Subcutaneous abdominal adipose tissue (tissue), 5 donors: ENCODE data around the gene SPRR2E.
"Not testable (repeated sequence)": the region's sequence is repeated elsewhere in the genome, so short reads cannot be mapped to it uniquely, and the experiment has no call there.

Source experiments
- H3K27ac ChIP-seq: one replicate; pipeline ENCODE4 v1.7.0; 2013; ENCODE audit warnings: low read depth, mild to moderate bottlenecking, inconsistent platforms, low read length, moderate library complexity
- H3K27me3 ChIP-seq, 5 donors: one replicate each; pipeline ENCODE4 v1.7.0; 2013; ENCODE audit warnings: low read length in 5 of 5, inconsistent platforms in 1 of 5; ENCODE audit not compliant: control insufficient read depth in 5 of 5, insufficient read depth in 4 of 5
- H3K36me3 ChIP-seq, 5 donors: one replicate each; pipeline ENCODE4 v1.7.0; 2013; ENCODE audit warnings: low read length in 5 of 5; ENCODE audit not compliant: control insufficient read depth in 5 of 5, insufficient read depth in 5 of 5
- H3K4me1 ChIP-seq, 5 donors: one replicate each; pipeline ENCODE4 v1.7.0; 2013; ENCODE audit warnings: low read length in 5 of 5, mild to moderate bottlenecking in 3 of 5, moderate library complexity in 1 of 5; ENCODE audit not compliant: control insufficient read depth in 5 of 5, insufficient read depth in 5 of 5
- H3K4me3 ChIP-seq, 5 donors: one replicate each; pipeline ENCODE4 v1.7.0; 2013; ENCODE audit warnings: low read length in 5 of 5, low read depth in 1 of 5
- H3K9ac ChIP-seq, 5 donors: one replicate each; pipeline ENCODE4 v1.7.0; 2013; ENCODE audit warnings: low read length in 5 of 5, mild to moderate bottlenecking in 4 of 5, moderate library complexity in 3 of 5
- H3K9me3 ChIP-seq, 5 donors: one replicate each; pipeline ENCODE4 v1.7.0; 2013; ENCODE audit warnings: low read length in 5 of 5; ENCODE audit not compliant: control insufficient read depth in 5 of 5
- donor health status: healthy.
- donor health status: healthy.
- donor health status: healthy.
- donor health status: healthy.
- donor health status: healthy.

Gene SPRR2E

GRCh38 chr1:153094426-153094825, at the start of gene SPRR2E:
Gene SPRR2E (minus strand): TSS chr1:153094526. CDS start chr1:153093751, 775 bp downstream.
- H3K27me3 ChIP-seq: peaks cover 0 to 2% (median 0%) of the 10 kb centered on the region in 5 donors
- no peak within 1 kb of the TSS for H3K4me3 ChIP-seq
- no peak within 1 kb of the TSS for H3K27ac ChIP-seq

GRCh38 chr1:153141377-153141776, 47.1 kb upstream of the SPRR2E start:
- Histone ChIP-seq H3K27me3 (no peaks in the 10 kb centered on the region), H3K4me1 (no peaks in the 10 kb centered on the region), H3K9ac (no peak overlapping the region), H3K27ac (no peak overlapping the region), H3K9me3 (no peaks in the 10 kb centered on the region), H3K36me3 (no peaks in the 10 kb centered on the region), H3K4me3 (no peak overlapping the region)

More at GRCh38 chr1:153094426-153094825, at the start of gene SPRR2E:
- Histone ChIP-seq H3K4me1 (no peaks in the 10 kb centered on the region), H3K9ac (no peak within 1 kb of the TSS), H3K9me3 (no peaks in the 10 kb centered on the region), H3K36me3 (no peaks in the 10 kb centered on the region)

- no peak overlapping the region for H3K4me3 ChIP-seq
- no peak overlapping the region for H3K9ac ChIP-seq
- no peaks in the 10 kb centered on the region for H3K4me1 ChIP-seq
- H3K27ac ChIP-seq: no peak overlapping the region
- no peaks in the 10 kb centered on the region for H3K36me3 ChIP-seq
- H3K27me3 ChIP-seq: no peaks in the 10 kb centered on the region
- H3K9me3 ChIP-seq: no peaks in the 10 kb centered on the region
Observed at GRCh38 chr1:153140484-153140883, 46.2 kb upstream of the SPRR2E start.

GRCh38 chr1:153133743-153134142, 39.4 kb upstream of the SPRR2E start:
- H3K4me3 ChIP-seq: no peak overlapping the region
- H3K9ac ChIP-seq: no peak overlapping the region
- no peaks in the 10 kb centered on the region for H3K9me3 ChIP-seq
- no peak overlapping the region for H3K27ac ChIP-seq
- H3K36me3 ChIP-seq: no peaks in the 10 kb centered on the region
- H3K4me1 ChIP-seq: no peaks in the 10 kb centered on the region
- H3K27me3 ChIP-seq: peaks cover 0 to 9% (median 0%) of the 10 kb centered on the region in 5 donors

DNA sequence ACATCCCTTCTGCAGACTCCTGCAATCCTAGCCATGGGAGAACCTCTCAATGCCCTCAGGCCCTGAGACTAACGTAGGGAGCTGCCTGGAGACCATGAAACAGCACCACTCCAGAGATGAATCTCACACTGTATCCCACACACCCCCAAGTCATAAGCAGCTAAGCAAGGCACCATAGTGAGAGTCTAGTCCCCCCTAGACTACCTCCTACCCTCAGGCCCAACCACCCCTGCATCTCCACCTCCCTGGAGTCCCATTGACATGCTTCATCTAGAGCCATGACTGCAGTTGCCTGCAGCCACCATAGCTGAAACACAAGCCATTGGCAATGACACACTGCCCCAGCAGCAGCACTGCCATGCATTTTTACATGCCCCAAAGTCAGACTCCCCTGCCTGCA, 38.9 kb upstream of the SPRR2E start:
- Histone ChIP-seq H3K9me3 (no peaks in the 10 kb centered on the region), H3K4me1 (no peaks in the 10 kb centered on the region), H3K27ac (no peak overlapping the region)

GRCh38 chr1:153128688-153129087, 34.4 kb upstream of the SPRR2E start:
- not testable (repeated sequence) for H3K27me3 ChIP-seq, H3K9me3 ChIP-seq, H3K36me3 ChIP-seq

More for the DNA sequence above, 38.9 kb upstream of the SPRR2E start:
- Histone ChIP-seq H3K36me3 (no peaks in the 10 kb centered on the region), H3K4me3 (no peak overlapping the region), H3K27me3 (peaks cover 0 to 9% (median 0%) of the 10 kb centered on the region in 5 donors), H3K9ac (no peak overlapping the region)

GRCh38 chr1:153127296-153127695, 33.0 kb upstream of the SPRR2E start:
- Histone ChIP-seq H3K27me3 (no peaks in the 10 kb centered on the region), H3K27ac (no peak overlapping the region), H3K4me3 (no peak overlapping the region), H3K9me3 (peaks cover 0 to 8% (median 4%) of the 10 kb centered on the region in 5 donors), H3K36me3 (no peaks in the 10 kb centered on the region), H3K4me1 (peaks cover 0 to 4% (median 0%) of the 10 kb centered on the region in 5 donors), H3K9ac (no peak overlapping the region)

More at GRCh38 chr1:153128688-153129087, 34.4 kb upstream of the SPRR2E start:
- not testable (repeated sequence) for H3K27ac ChIP-seq, H3K4me3 ChIP-seq, H3K9ac ChIP-seq, H3K4me1 ChIP-seq

DNA sequence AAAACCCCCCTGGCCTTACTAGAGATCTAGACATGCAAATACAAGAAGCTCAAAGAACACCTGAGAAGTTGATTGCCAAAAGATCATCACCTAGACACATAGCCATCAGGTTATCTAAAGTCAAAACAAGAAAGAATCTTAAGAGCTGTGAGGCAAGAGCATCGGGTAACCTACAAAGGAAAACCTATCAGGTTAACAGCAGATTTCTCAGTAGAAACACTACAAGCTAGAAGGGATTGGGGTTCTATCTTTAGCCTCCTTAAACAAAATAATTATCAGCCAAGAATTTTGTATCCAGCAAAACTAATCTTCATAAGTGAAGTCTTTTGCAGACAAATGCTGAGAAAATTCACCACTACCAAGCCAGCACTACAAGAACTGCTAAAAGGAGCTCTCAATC, 31.2 kb upstream of the SPRR2E start:
- no peak overlapping the region for H3K4me3 ChIP-seq
- peaks cover 0 to 4% (median 0%) of the 10 kb centered on the region in 5 donors for H3K4me1 ChIP-seq
- H3K27me3 ChIP-seq: no peaks in the 10 kb centered on the region
- no peaks in the 10 kb centered on the region for H3K36me3 ChIP-seq
- H3K9me3 ChIP-seq: peaks cover 0 to 8% (median 4%) of the 10 kb centered on the region in 5 donors
- H3K27ac ChIP-seq: no peak overlapping the region
- H3K9ac ChIP-seq: no peak overlapping the region

DNA sequence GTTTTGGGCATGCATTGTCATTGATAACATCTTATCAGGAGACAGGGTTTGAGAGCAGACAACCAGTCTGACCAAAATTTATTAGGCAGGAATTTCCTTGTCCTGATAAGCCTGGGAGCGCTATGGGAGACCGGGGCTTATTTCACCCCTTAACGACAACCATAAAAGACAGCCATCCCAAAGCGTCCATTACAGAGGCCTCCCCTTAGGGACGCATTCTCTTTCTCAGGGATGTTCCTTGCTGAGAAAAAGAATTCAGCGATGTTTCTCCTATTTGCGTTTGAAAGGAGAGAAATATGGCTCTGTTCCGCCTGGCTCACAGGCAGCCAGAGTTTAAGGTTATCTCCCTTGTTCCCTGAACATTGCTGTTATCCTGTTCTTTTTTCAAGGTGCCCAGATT, 29.5 kb upstream of the SPRR2E start:
- H3K27ac ChIP-seq, H3K9me3 ChIP-seq, H3K36me3 ChIP-seq, H3K27me3 ChIP-seq, H3K4me3 ChIP-seq, H3K9ac ChIP-seq, H3K4me1 ChIP-seq: not testable (repeated sequence)

- Histone ChIP-seq H3K9ac (no peak overlapping the region), H3K27me3 (no peaks in the 10 kb centered on the region), H3K4me1 (peaks cover 0 to 4% (median 0%) of the 10 kb centered on the region in 5 donors), H3K36me3 (no peaks in the 10 kb centered on the region), H3K4me3 (no peak overlapping the region), H3K27ac (no peak overlapping the region), H3K9me3 (peaks cover 0 to 8% (median 4%) of the 10 kb centered on the region in 5 donors)
Observed at GRCh38 chr1:153122831-153123421, 28.6 kb upstream of the SPRR2E start.
